ENCODE data around the gene CNTN3. TPM values are rescaled to one million over a fixed set of nuclear protein-coding genes. Genes with fewer than 3 reads are reported as not detected.

The CNTN3 gene
- total RNA-seq (1 to 10 TPM; 3.7 to 4.1 TPM), polyA plus RNA-seq (ENCODE audit: insufficient read depth, low read depth, low replicate concordance) (2.4 TPM)
- long read RNA-seq, donor 1: 0 reads
- long read RNA-seq, donor 2, partial matches to known transcripts: 0 of 1 reads
- long read RNA-seq, donor 2, other reads (novel, unspliced or antisense): 0 of 1 reads

GRCh38 chr3:74614107-74614967 lies at the start of gene CNTN3:
CNTN3 (minus strand) TSS chr3:74614659; CDS start chr3:74521112, 93,547 bp downstream.
- Histone ChIP-seq H3K4me3 (peak within 1 kb of the TSS; percentile 23 to 26), H3K9me3 (no peaks in the 10 kb centered on the region), H3K27ac (no peak within 1 kb of the TSS), H3K36me3 (ENCODE audit: low read depth, missing control alignments) (no peaks in the 10 kb centered on the region), H3K27me3 (no peaks in the 10 kb centered on the region), H3K4me1 (no peaks in the 10 kb centered on the region)
- WGBS, 2 donors: 0 to 2% methylated on average over 3 to 59 of the region's 108 CpGs
- intact Hi-C loops (cut with DNase I; ENCODE audit: low total_unique reads): no loop called here
- peak; percentile 37 for DNase-seq
- TF ChIP-seq CTCF (IDR thresholded peaks at IDR 0.05) (no peak), POLR2A (IDR thresholded peaks at IDR 0.05) (no peak)

- DNase-seq: no peak
- intact Hi-C loops (cut with DNase I; ENCODE audit: low total_unique reads): no loop called here
- H3K4me3 ChIP-seq: no peak overlapping the region
- no peaks in the 10 kb centered on the region for H3K36me3 ChIP-seq (ENCODE audit: low read depth, missing control alignments)
- H3K9me3 ChIP-seq: no peaks in the 10 kb centered on the region
- H3K4me1 ChIP-seq: no peaks in the 10 kb centered on the region
- 60 to 65% methylated on average over 3 of the region's 3 CpGs for WGBS, 2 donors
- H3K27me3 ChIP-seq: no peaks in the 10 kb centered on the region
- TF ChIP-seq POLR2A (IDR thresholded peaks at IDR 0.05): no peak
- H3K27ac ChIP-seq: no peak overlapping the region
Measured at GRCh38 chr3:74663178-74663577, 48.7 kb upstream of the CNTN3 start.

- no peak overlapping the region for H3K27ac ChIP-seq
- no peaks in the 10 kb centered on the region for H3K27me3 ChIP-seq
- no peaks in the 10 kb centered on the region for H3K9me3 ChIP-seq
- no peak overlapping the region for H3K4me3 ChIP-seq
- H3K36me3 ChIP-seq (ENCODE audit: low read depth, missing control alignments): no peaks in the 10 kb centered on the region
- H3K4me1 ChIP-seq: no peaks in the 10 kb centered on the region
- TF ChIP-seq CTCF (IDR thresholded peaks at IDR 0.05): no peak
- TF ChIP-seq POLR2A (IDR thresholded peaks at IDR 0.05): no peak
- no peak for DNase-seq
- intact Hi-C loops (cut with DNase I; ENCODE audit: low total_unique reads): no loop called here
Measured at GRCh38 chr3:74661672-74662071, 47.2 kb upstream of the CNTN3 start.

- intact Hi-C loops (cut with DNase I; ENCODE audit: low total_unique reads): no loop called here
- no peak for DNase-seq
- Histone ChIP-seq H3K27ac (no peak overlapping the region), H3K9me3 (no peaks in the 10 kb centered on the region), H3K4me3 (no peak overlapping the region), H3K4me1 (no peaks in the 10 kb centered on the region), H3K27me3 (no peaks in the 10 kb centered on the region), H3K36me3 (ENCODE audit: low read depth, missing control alignments) (no peaks in the 10 kb centered on the region)
- TF ChIP-seq CTCF (IDR thresholded peaks at IDR 0.05) (no peak), POLR2A (IDR thresholded peaks at IDR 0.05) (no peak)
- 84 to 88% methylated on average over 2 of the region's 2 CpGs for WGBS, 2 donors
Measured at GRCh38 chr3:74651885-74652284, 37.4 kb upstream of the CNTN3 start.

GRCh38 chr3:74651292-74651691 lies 36.8 kb upstream of the CNTN3 start:
- no peaks in the 10 kb centered on the region for H3K4me1 ChIP-seq
- WGBS, 2 donors: 45 to 54% methylated on average over 2 of the region's 2 CpGs
- no peak for DNase-seq
- no peaks in the 10 kb centered on the region for H3K27me3 ChIP-seq
- H3K27ac ChIP-seq: no peak overlapping the region
- TF ChIP-seq POLR2A (IDR thresholded peaks at IDR 0.05): no peak
- no peak for TF ChIP-seq CTCF (IDR thresholded peaks at IDR 0.05)
- no peaks in the 10 kb centered on the region for H3K36me3 ChIP-seq (ENCODE audit: low read depth, missing control alignments)
- H3K9me3 ChIP-seq: no peaks in the 10 kb centered on the region
- H3K4me3 ChIP-seq: no peak overlapping the region
- intact Hi-C loops (cut with DNase I; ENCODE audit: low total_unique reads): no loop called here

Measured in testis (tissue), 5 donors.